OCI-LY1 (cell line): Measurements from ENCODE around the gene FAM78A.

Experiments
- H2AFZ ChIP-seq: fragments of 200-600 bp; sonication (generic), shearing (Covaris generic); 2 replicates; pipeline ENCODE4 v1.6.0; 2014; ENCODE audit warnings: antibody characterized with exemption, mild to moderate bottlenecking, low read length
- H3F3A ChIP-seq: fragments of 200-600 bp; sonication (generic), shearing (Covaris generic); 2 replicates; pipeline ENCODE4 v1.6.0; 2014; ENCODE audit warnings: mild to moderate bottlenecking, antibody characterized with exemption, low read length, moderate library complexity; ENCODE audit not compliant: insufficient read depth
- H3K27ac ChIP-seq: fragments of 200-600 bp; sonication (generic); 2 replicates; pipeline ENCODE4 v1.5.1; 2014; ENCODE audit warnings: low read length, mixed run types, mild to moderate bottlenecking, low read depth; ENCODE audit not compliant: poor library complexity, severe bottlenecking
- H3K27me3 ChIP-seq: fragments of 200-600 bp; sonication (generic); 2 replicates; pipeline ENCODE4 v1.6.0; 2014; ENCODE audit warnings: antibody characterized with exemption, mild to moderate bottlenecking, low read length, moderate library complexity; ENCODE audit not compliant: insufficient read depth
- H3K36me3 ChIP-seq: fragments of 200-600 bp; sonication (generic); 2 replicates; pipeline ENCODE4 v1.6.1; 2014; ENCODE audit warnings: mild to moderate bottlenecking, antibody characterized with exemption, low read length, moderate library complexity, mixed read lengths; ENCODE audit not compliant: insufficient read depth
- H3K4me1 ChIP-seq: fragments of 200-600 bp; sonication (generic); 2 replicates; pipeline ENCODE4 v1.5.1; 2014; ENCODE audit warnings: mild to moderate bottlenecking, low read length, moderate library complexity; ENCODE audit not compliant: insufficient read depth, severe bottlenecking
- H3K4me2 ChIP-seq: fragments of 200-600 bp; sonication (generic), shearing (Covaris generic); 2 replicates; pipeline ENCODE4 v1.6.1; 2014; ENCODE audit warnings: low read length
- H3K4me3 ChIP-seq: fragments of 200-600 bp; sonication (generic); 2 replicates; pipeline ENCODE4 v1.5.1; 2014; ENCODE audit warnings: low read length, low read depth, mild to moderate bottlenecking, mixed read lengths; ENCODE audit not compliant: poor library complexity, severe bottlenecking
- H3K79me2 ChIP-seq: fragments of 200-600 bp; shearing (Covaris generic); 2 replicates; pipeline ENCODE4 v1.6.1; 2016; ENCODE audit warnings: mixed run types, low read length, mixed read lengths; ENCODE audit not compliant: insufficient read depth
- H3K9ac ChIP-seq: fragments of 200-600 bp; sonication (generic), shearing (Covaris generic); 2 replicates; pipeline ENCODE4 v1.6.1; 2014; ENCODE audit warnings: mild to moderate bottlenecking, low read length, mixed read lengths
- H3K9me2 ChIP-seq: fragments of 200-600 bp; sonication (generic), shearing (Covaris generic); 2 replicates; pipeline ENCODE4 v1.6.1; 2014; ENCODE audit warnings: low read depth, mild to moderate bottlenecking, low read length, mixed read lengths
- H3K9me3 ChIP-seq: fragments of 200-600 bp; shearing (Covaris generic); 2 replicates; pipeline ENCODE4 v1.6.1; 2014; ENCODE audit warnings: low read length, mixed read lengths
- H4K20me1 ChIP-seq: fragments of 200-600 bp; sonication (generic), shearing (Covaris generic); 2 replicates; pipeline ENCODE4 v1.6.0; 2016; ENCODE audit warnings: mild to moderate bottlenecking, low read length; ENCODE audit not compliant: insufficient read depth
- EZH2 ChIP-seq: fragments of 200-600 bp; sonication (generic), shearing (Covaris generic); IDR thresholded peaks from 2 replicates; pipeline ENCODE4 v1.8.0; 2017; ENCODE audit warnings: borderline replicate concordance, mixed run types, mild to moderate bottlenecking, antibody characterized with exemption, low read length, moderate library complexity, mixed read lengths
- TF ChIP-seq, protein P1 (sequence below): fragments of 200-600 bp; sonication (generic), shearing (Covaris generic); IDR thresholded peaks from 2 replicates; pipeline ENCODE4 v1.5.1; 2017; ENCODE audit warnings: mild to moderate bottlenecking, antibody characterized with exemption, low read length, moderate library complexity, mixed read lengths

FAM78A gene

DNA sequence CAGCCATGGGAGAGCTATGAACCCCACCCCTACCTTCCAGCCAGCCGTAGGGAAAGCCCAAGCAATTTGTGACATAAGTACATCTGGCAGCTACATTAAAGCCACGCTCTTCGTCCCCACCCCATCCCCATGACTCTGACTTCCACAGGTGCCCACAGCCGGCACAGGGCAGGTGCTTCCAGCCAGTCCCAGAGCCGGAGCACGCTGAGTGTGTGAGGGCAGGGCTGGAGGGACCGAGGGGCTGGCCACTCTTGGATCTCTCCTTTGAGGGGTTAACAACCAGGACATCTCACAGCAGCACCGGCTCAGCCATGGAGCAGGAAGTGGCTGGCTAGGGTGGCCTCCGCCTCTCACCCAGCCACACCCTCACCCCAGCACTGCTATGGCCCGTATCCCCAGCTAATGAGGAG, 2.4 kb upstream of the FAM78A start:
- Histone ChIP-seq H3K4me1 (peaks cover 28% of the 10 kb centered on the region), H3K9ac (no peak overlapping the region), H4K20me1 (no peaks in the 10 kb centered on the region), H3F3A (no peaks in the 10 kb centered on the region; the same call in 1 of the 2 replicates), H3K27me3 (peaks cover 4% of the 10 kb centered on the region; the same call in 1 of the 2 replicates), H3K4me2 (no peak overlapping the region; the same call in 1 of the 2 replicates), H3K27ac (no peak overlapping the region), H2AFZ (no peak overlapping the region), H3K79me2 (0 out of 2 replicates have a peak, but pooled peaks cover 5% of the 10 kb centered on the region), H3K9me2 (no peaks in the 10 kb centered on the region), H3K4me3 (no peak overlapping the region), H3K36me3 (no peaks in the 10 kb centered on the region), H3K9me3 (no peaks in the 10 kb centered on the region)
- TF ChIP-seq, protein P1, sequence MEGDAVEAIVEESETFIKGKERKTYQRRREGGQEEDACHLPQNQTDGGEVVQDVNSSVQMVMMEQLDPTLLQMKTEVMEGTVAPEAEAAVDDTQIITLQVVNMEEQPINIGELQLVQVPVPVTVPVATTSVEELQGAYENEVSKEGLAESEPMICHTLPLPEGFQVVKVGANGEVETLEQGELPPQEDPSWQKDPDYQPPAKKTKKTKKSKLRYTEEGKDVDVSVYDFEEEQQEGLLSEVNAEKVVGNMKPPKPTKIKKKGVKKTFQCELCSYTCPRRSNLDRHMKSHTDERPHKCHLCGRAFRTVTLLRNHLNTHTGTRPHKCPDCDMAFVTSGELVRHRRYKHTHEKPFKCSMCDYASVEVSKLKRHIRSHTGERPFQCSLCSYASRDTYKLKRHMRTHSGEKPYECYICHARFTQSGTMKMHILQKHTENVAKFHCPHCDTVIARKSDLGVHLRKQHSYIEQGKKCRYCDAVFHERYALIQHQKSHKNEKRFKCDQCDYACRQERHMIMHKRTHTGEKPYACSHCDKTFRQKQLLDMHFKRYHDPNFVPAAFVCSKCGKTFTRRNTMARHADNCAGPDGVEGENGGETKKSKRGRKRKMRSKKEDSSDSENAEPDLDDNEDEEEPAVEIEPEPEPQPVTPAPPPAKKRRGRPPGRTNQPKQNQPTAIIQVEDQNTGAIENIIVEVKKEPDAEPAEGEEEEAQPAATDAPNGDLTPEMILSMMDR: no peak
- no peak for TF ChIP-seq EZH2

DNA sequence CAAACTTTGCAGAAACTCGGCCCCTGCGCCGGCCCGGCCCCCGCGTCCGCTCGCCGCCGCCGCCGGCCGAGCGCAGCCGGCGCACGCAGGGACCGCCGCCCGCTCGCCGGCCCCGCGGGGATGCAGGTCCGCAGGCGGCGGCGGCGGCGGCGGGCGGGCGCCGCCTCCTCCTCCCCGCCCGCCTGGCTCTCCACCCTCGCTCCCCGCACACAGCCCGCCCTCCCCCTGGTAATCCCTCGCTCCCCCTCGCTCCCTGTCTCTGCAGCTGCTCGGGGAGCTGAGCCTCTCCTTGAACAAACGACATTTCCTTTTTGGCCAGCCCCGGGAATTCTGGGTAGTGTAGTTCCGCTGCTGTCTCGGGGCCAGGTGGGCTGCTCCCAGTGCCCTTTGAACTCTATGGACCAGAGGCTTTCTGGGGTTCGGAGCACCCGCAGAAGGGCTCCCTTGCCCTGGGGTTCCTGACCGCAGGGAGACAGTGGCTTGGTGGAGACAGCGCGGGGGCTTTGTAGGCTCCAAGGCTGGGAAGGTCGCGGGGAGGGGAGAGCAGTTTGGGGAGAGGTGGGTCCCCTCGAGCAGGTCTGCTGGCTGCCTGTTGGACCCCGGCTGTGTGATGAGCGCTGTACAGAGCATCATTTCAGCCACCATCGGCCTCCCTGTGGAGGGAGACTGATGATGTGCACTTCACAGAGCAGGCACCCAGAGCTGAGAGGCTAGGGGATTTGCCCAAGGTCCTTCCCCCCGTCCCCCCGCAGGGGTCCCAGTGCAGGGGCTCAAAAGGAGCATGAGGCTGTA, 1.8 kb upstream of the FAM78A start:
- peak overlapping the region; percentile 65 for H3K4me3 ChIP-seq
- no peaks in the 10 kb centered on the region for H3K9me3 ChIP-seq
- 0 out of 2 replicates have a peak, but pooled peaks cover 5% of the 10 kb centered on the region for H3K79me2 ChIP-seq
- no peak overlapping the region for H2AFZ ChIP-seq
- peaks cover 4% of the 10 kb centered on the region; the same call in 1 of the 2 replicates for H3K27me3 ChIP-seq
- H3K9ac ChIP-seq: peak overlapping the region; percentile 62
- H3K4me2 ChIP-seq: peak overlapping the region; percentile 53
- H3K36me3 ChIP-seq: no peaks in the 10 kb centered on the region
- no peaks in the 10 kb centered on the region for H4K20me1 ChIP-seq
- H3F3A ChIP-seq: no peaks in the 10 kb centered on the region; the same call in 1 of the 2 replicates
- H3K4me1 ChIP-seq: peaks cover 34% of the 10 kb centered on the region
- no peaks in the 10 kb centered on the region for H3K9me2 ChIP-seq
- TF ChIP-seq, protein P1: no peak
- no peak for TF ChIP-seq EZH2
- no peak overlapping the region for H3K27ac ChIP-seq

DNA sequence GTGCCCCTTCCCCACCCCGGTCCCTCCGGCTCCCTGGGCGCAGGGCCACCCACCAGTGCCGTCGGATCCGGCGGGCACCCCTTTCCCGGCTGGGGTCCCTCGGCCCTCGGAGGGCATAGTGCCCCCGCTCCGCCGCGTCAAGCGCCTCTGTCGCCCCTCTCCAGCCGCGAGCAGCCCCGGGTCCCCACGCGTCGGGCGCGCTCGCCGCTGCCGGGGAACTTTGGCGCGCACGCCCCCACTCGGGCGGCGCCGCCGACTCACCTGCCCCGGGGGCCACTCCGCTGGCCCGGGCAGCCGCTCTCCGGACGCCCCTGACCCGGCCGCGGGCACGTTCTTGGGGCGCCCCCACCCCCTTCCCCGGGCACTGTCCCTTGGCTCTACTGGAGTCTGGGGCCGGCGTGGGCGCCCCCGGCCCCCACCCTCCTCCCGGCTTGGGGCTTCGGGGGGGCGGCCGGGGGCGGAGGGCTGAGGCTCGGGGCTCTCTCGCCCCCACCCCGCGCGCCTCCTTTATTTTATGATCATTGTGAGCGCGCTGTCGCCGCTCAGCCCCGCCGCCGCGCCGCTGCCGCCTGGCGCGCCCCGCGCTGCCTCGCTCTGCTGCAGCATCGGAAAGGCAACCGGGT, 1.1 kb upstream of the FAM78A start:
- H3K9me3 ChIP-seq: no peaks in the 10 kb centered on the region
- H3K27me3 ChIP-seq: peaks cover 4% of the 10 kb centered on the region; the same call in 1 of the 2 replicates
- no peaks in the 10 kb centered on the region for H3K36me3 ChIP-seq
- no peaks in the 10 kb centered on the region; the same call in 1 of the 2 replicates for H3F3A ChIP-seq
- peak overlapping the region; percentile 62 for H3K9ac ChIP-seq
- peaks cover 39% of the 10 kb centered on the region for H3K4me1 ChIP-seq
- TF ChIP-seq EZH2: no peak
- TF ChIP-seq, protein P1: no peak; the same call in 1 of the 2 replicates
- H2AFZ ChIP-seq: no peak overlapping the region
- 0 out of 2 replicates have a peak, but pooled peaks cover 5% of the 10 kb centered on the region for H3K79me2 ChIP-seq
- peak overlapping the region; percentile 65 for H3K4me3 ChIP-seq
- H4K20me1 ChIP-seq: no peaks in the 10 kb centered on the region
- H3K4me2 ChIP-seq: peak overlapping the region; percentile 53
- no peaks in the 10 kb centered on the region for H3K9me2 ChIP-seq
- no peak overlapping the region for H3K27ac ChIP-seq
